HepG2 (cell line): ENCODE measurements around the gene CBFA2T2. TPM values are rescaled to one million over a fixed set of nuclear protein-coding genes. Genes with fewer than 3 reads are reported as not detected.

Source experiments
- BATF2 ChIP-seq: sonication (generic); formaldehyde crosslinking; IDR thresholded peaks from 2 replicates; pipeline ENCODE4 v1.8.0; 2022; ENCODE audit warnings: mild to moderate bottlenecking, missing genetic modification reagents, moderate library complexity
- DZIP1 ChIP-seq: sonication (generic); formaldehyde crosslinking; IDR thresholded peaks from 2 replicates; pipeline ENCODE4 v1.5.0; 2020; ENCODE audit warnings: mild to moderate bottlenecking, missing genetic modification reagents
- ERF ChIP-seq: IDR thresholded peaks from 2 replicates; pipeline ENCODE4 v1.6.1; 2018; ENCODE audit warnings: missing biosample characterization, missing genetic modification reagents
- ETV5 ChIP-seq: IDR thresholded peaks from 2 replicates; pipeline ENCODE4 v1.6.1; 2018; ENCODE audit warnings: missing biosample characterization, missing genetic modification reagents, inconsistent platforms, borderline replicate concordance
- FOSL1 ChIP-seq: sonication (generic); formaldehyde crosslinking; IDR thresholded peaks from 2 replicates; pipeline ENCODE4 v1.9.0; 2021; ENCODE audit warnings: missing genetic modification reagents, borderline replicate concordance
- FOXP1 ChIP-seq, 2 experiments: fragments of 450-650 bp in 1 of 2; IDR thresholded peaks; 2 replicates each; pipeline ENCODE4 v1.6.1; 2017 to 2018; ENCODE audit warnings: antibody characterized with exemption in 1 of 2
- GMEB2 ChIP-seq: IDR thresholded peaks from 2 replicates; pipeline ENCODE4 v1.6.1; 2016; ENCODE audit warnings: missing biosample characterization, missing genetic modification reagents, low read depth
- HIVEP1 ChIP-seq: sonication (generic); formaldehyde crosslinking; IDR thresholded peaks from 2 replicates; pipeline ENCODE4 v1.4.0; 2020; ENCODE audit warnings: mild to moderate bottlenecking, missing genetic modification reagents
- HMGA1 ChIP-seq: sonication (generic); formaldehyde crosslinking; conservative IDR thresholded peaks from 2 replicates; pipeline ENCODE4 v1.4.0; 2020; ENCODE audit warnings: missing genetic modification reagents
- KDM2A ChIP-seq: sonication (generic); formaldehyde crosslinking; IDR thresholded peaks from 2 replicates; pipeline ENCODE4 v1.4.0; 2020; ENCODE audit warnings: low read depth, missing genetic modification reagents, borderline replicate concordance
- KLF13 ChIP-seq: sonication (generic); formaldehyde crosslinking; IDR thresholded peaks from 2 replicates; pipeline ENCODE4 v1.4.0; 2020; ENCODE audit warnings: mild to moderate bottlenecking, missing genetic modification reagents
- MEF2D ChIP-seq: sonication (generic); formaldehyde crosslinking; IDR thresholded peaks from 2 replicates; pipeline ENCODE4 v1.5.1; 2020; ENCODE audit warnings: mild to moderate bottlenecking, missing genetic modification reagents
- NFRKB ChIP-seq: fragments of 450-650 bp; IDR thresholded peaks from 2 replicates; pipeline ENCODE4 v1.6.1; 2017
- NR2C2 ChIP-seq: sonication (generic); formaldehyde crosslinking; IDR thresholded peaks from 2 replicates; pipeline ENCODE4 v1.4.0; 2020; ENCODE audit warnings: missing genetic modification reagents, mild to moderate bottlenecking, moderate library complexity, borderline replicate concordance
- POGZ ChIP-seq: sonication (generic); formaldehyde crosslinking; IDR thresholded peaks from 2 replicates; pipeline ENCODE4 v1.4.0; 2020; ENCODE audit warnings: mild to moderate bottlenecking, missing genetic modification reagents
- RCOR2 ChIP-seq: IDR thresholded peaks from 2 replicates; pipeline ENCODE4 v1.6.1; 2016; ENCODE audit warnings: missing biosample characterization, missing genetic modification reagents
- ZBTB25 ChIP-seq: IDR thresholded peaks from 2 replicates; pipeline ENCODE4 v1.6.1; 2018; ENCODE audit warnings: missing genetic modification reagents
- ZGPAT ChIP-seq: IDR thresholded peaks from 2 replicates; pipeline ENCODE4 v1.6.1; 2016; ENCODE audit warnings: mild to moderate bottlenecking
- ZNF280B ChIP-seq: sonication (generic); formaldehyde crosslinking; IDR thresholded peaks from 2 replicates; pipeline ENCODE4 v1.5.0; 2020; ENCODE audit warnings: missing genetic modification reagents, mild to moderate bottlenecking, borderline replicate concordance
- ZNF576 ChIP-seq: sonication (generic); formaldehyde crosslinking; IDR thresholded peaks from 2 replicates; pipeline ENCODE4 v1.4.0; 2020; ENCODE audit warnings: mild to moderate bottlenecking, missing genetic modification reagents
- ZNF616 ChIP-seq: sonication (generic); formaldehyde crosslinking; IDR thresholded peaks from 2 replicates; pipeline ENCODE4 v1.5.0; 2020; ENCODE audit warnings: low read depth, mild to moderate bottlenecking, missing genetic modification reagents
- polyA plus RNA-seq, 8 experiments: library from polyadenylated mRNA; depleted of rRNA in 3 of 8; stranded (reverse) in 7 of 8; unstranded in 1 of 8; fragments of >200 nt; fragmentation: Illumina TruSeq in 4 of 8; extraction: Trizol in 4 of 8; gene quantifications; 2 replicates each; pipeline versions ENCODE4 v1.2.1 to v1.2.3, GENCODE V29; 2011 to 2016; ENCODE audit warnings: low read depth in 4 of 8, missing spikeins in 1 of 8, mixed read lengths in 1 of 8; ENCODE audit not compliant: insufficient read depth in 1 of 8
- total RNA-seq, 5 experiments: library from RNA; depleted of rRNA; stranded (reverse); fragments of >200 nt; fragmentation: Illumina TruSeq; extraction: Trizol; gene quantifications; 2 replicates each; pipeline ENCODE4 v1.2.3, GENCODE V29; 2016; ENCODE audit warnings: low read depth in 1 of 5

Gene CBFA2T2
- total and polyA plus RNA-seq, 2 of the 13 experiments (the other 11 are each of a cell fraction or from before 2014, with no cell fraction given): 6.3 to 21.2 TPM

- TF ChIP-seq DZIP1 (CRISPR knock-in tag) (no peak), FOXP1 (IDR thresholded peaks at IDR 0.05) (no peak), FOXP1 (CRISPR knock-in tag; IDR thresholded peaks at IDR 0.05) (peak; percentile 76), RCOR2 (CRISPR knock-in tag) (0 out of 2 replicates have a peak, but pooled peaks have one; percentile 49), ETV5 (CRISPR knock-in tag) (peak; percentile 73; the same call in 1 of the 2 replicates), ERF (CRISPR knock-in tag) (peak; percentile 34; the same call in 1 of the 2 replicates), ZBTB25 (CRISPR knock-in tag) (no peak), KDM2A (CRISPR knock-in tag) (peak; percentile 49; the same call in 1 of the 2 replicates), POGZ (CRISPR knock-in tag) (no peak), ZNF280B (no peak), NR2C2 (no peak), NFRKB (no peak), HIVEP1 (CRISPR knock-in tag) (no peak), KLF13 (no peak), BATF2 (no peak), MEF2D (0 out of 2 replicates have a peak, but pooled peaks have one; percentile 40), ZGPAT (peak; percentile 51), ZNF576 (CRISPR knock-in tag) (no peak), GMEB2 (CRISPR knock-in tag) (no peak), ZNF616 (no peak), HMGA1 (CRISPR knock-in tag) (no peak), FOSL1 (peak; percentile 60; the same call in 1 of the 2 replicates)
These were observed 200.1 kb downstream of the CBFA2T2 start (continued) for GRCh38 chr20:33689973-33690372.
